HTERT RPE-1 (cell line): ENCODE data around the gene FGL2.
"Not testable (repeated sequence)": the region's sequence is repeated elsewhere in the genome, so short reads cannot be mapped to it uniquely, and the experiment has no call there.

Experiments used
- in situ Hi-C: fragments of 300-500 bp; cut with MboI; formaldehyde crosslinking; loops from 4 replicates; pipeline ENCODE4 v1.14.3; 2020; ENCODE audit warnings: low sequenced_read_pairs

The FGL2 gene

GRCh38 chr7:77171073-77171472 lies 28.5 kb downstream of the FGL2 start:
- in situ Hi-C loops, result not testable (repeated sequence)

GRCh38 chr7:77157446-77157845 lies 42.2 kb downstream of the FGL2 start:
- in situ Hi-C loops, result no loop called here

GRCh38 chr7:77157034-77157433 lies 42.6 kb downstream of the FGL2 start:
- in situ Hi-C loops, result not testable (repeated sequence)

- in situ Hi-C loops, result not testable (repeated sequence)
Measured at GRCh38 chr7:77155601-77156377, 43.8 kb downstream of the FGL2 start.

- in situ Hi-C loops, result not testable (repeated sequence)
Measured at GRCh38 chr7:77154917-77155464, 44.6 kb downstream of the FGL2 start.

GRCh38 chr7:77152232-77152631 lies 47.4 kb downstream of the FGL2 start:
- in situ Hi-C loops, result not testable (repeated sequence)
